ENCODE data around the gene CHID1.
A peak's percentile ranks its signal among the peaks of the same experiment; 100 is the strongest.

CHID1 gene

GRCh38 chr11:910589-911030 is at the start of gene CHID1:
Gene CHID1, minus strand, starts transcription at chr11:910810. Its CDS starts 5,994 bp downstream, at chr11:904816.
- DNase-seq (ENCODE audit: low spot score) = peak; percentile 90

GRCh38 chr11:959608-960007 is 49.0 kb upstream of the CHID1 start:
- DNase-seq (ENCODE audit: low spot score) = peak; percentile 58

GRCh38 chr11:959027-959426 is 48.4 kb upstream of the CHID1 start:
- DNase-seq (ENCODE audit: low spot score) = no peak

GRCh38 chr11:958101-958500 is 47.5 kb upstream of the CHID1 start:
- peak; percentile 36 for DNase-seq (ENCODE audit: low spot score)

GRCh38 chr11:957212-957920 is 46.8 kb upstream of the CHID1 start:
- no peak for DNase-seq (ENCODE audit: low spot score)

GRCh38 chr11:955154-956063 is 44.8 kb upstream of the CHID1 start:
- no peak for DNase-seq (ENCODE audit: low spot score)

- no peak for DNase-seq (ENCODE audit: low spot score)
These were observed 44.0 kb upstream of the CHID1 start for GRCh38 chr11:954392-955153.

- no peak for DNase-seq (ENCODE audit: low spot score)
These were observed 42.9 kb upstream of the CHID1 start for GRCh38 chr11:953512-953911.

GRCh38 chr11:952406-953385 is 42.1 kb upstream of the CHID1 start:
- DNase-seq (ENCODE audit: low spot score) = peak; percentile 99

GRCh38 chr11:951507-951906 is 40.9 kb upstream of the CHID1 start:
- DNase-seq (ENCODE audit: low spot score) = no peak

- no peak for DNase-seq (ENCODE audit: low spot score)
These were observed 37.1 kb upstream of the CHID1 start for GRCh38 chr11:947744-948143.

GRCh38 chr11:945986-946385 is 35.4 kb upstream of the CHID1 start:
- DNase-seq (ENCODE audit: low spot score) = peak; percentile 35

- peak; percentile 73 for DNase-seq (ENCODE audit: low spot score)
These were observed 34.3 kb upstream of the CHID1 start for GRCh38 chr11:944711-945470.

GRCh38 chr11:942823-943222 is 32.2 kb upstream of the CHID1 start:
- peak; percentile 85 for DNase-seq (ENCODE audit: low spot score)

- no peak for DNase-seq (ENCODE audit: low spot score)
These were observed 30.0 kb upstream of the CHID1 start for GRCh38 chr11:940496-941135.

- no peak for DNase-seq (ENCODE audit: low spot score)
These were observed 27.2 kb upstream of the CHID1 start for GRCh38 chr11:937841-938261.

- DNase-seq (ENCODE audit: low spot score) = peak; percentile 81
These were observed 25.6 kb upstream of the CHID1 start for GRCh38 chr11:936199-936598.

- no peak for DNase-seq (ENCODE audit: low spot score)
These were observed 23.9 kb upstream of the CHID1 start for GRCh38 chr11:934527-934926.

GRCh38 chr11:933936-934335 is 23.3 kb upstream of the CHID1 start:
- no peak for DNase-seq (ENCODE audit: low spot score)

All from kidney tubule cell (primary cell).